ENCODE data around the gene KCNIP3.
"Not testable (repeated sequence)": the region's sequence is repeated elsewhere in the genome, so short reads cannot be mapped to it uniquely, and the experiment has no call there.

Gene KCNIP3

GRCh38 chr2:95353055-95353575 lies 56.0 kb downstream of the KCNIP3 start:
- no peaks in the 10 kb centered on the region for H3K36me3 ChIP-seq (ENCODE audit: control insufficient read depth, insufficient read depth, low read length)
- peaks cover under 1% of the 10 kb centered on the region for H3K27me3 ChIP-seq (replicated peaks; ENCODE audit: control insufficient read depth, insufficient read depth, low read length, poor library complexity, severe bottlenecking)
- no peak for DNase-seq
- no peaks in the 10 kb centered on the region for H3K9me3 ChIP-seq (ENCODE audit: control insufficient read depth, low read length)
- no peak overlapping the region for H3K4me3 ChIP-seq (ENCODE audit: insufficient read depth, low read depth, low read length, poor library complexity, severe bottlenecking)
- H3K4me1 ChIP-seq (ENCODE audit: control insufficient read depth, insufficient read depth, low read length, poor library complexity, severe bottlenecking) = no peaks in the 10 kb centered on the region
- no peak overlapping the region for H3K27ac ChIP-seq (ENCODE audit: insufficient read depth, low read length, poor library complexity, severe bottlenecking)

GRCh38 chr2:95353613-95354468 lies 56.7 kb downstream of the KCNIP3 start:
- no peaks in the 10 kb centered on the region for H3K27me3 ChIP-seq (replicated peaks; ENCODE audit: control insufficient read depth, insufficient read depth, low read length, poor library complexity, severe bottlenecking)
- no peaks in the 10 kb centered on the region for H3K36me3 ChIP-seq (ENCODE audit: control insufficient read depth, insufficient read depth, low read length)
- H3K4me1 ChIP-seq (ENCODE audit: control insufficient read depth, insufficient read depth, low read length, poor library complexity, severe bottlenecking) = no peaks in the 10 kb centered on the region
- H3K9me3 ChIP-seq (ENCODE audit: control insufficient read depth, low read length) = no peaks in the 10 kb centered on the region
- DNase-seq = no peak
- no peak overlapping the region for H3K4me3 ChIP-seq (ENCODE audit: insufficient read depth, low read depth, low read length, poor library complexity, severe bottlenecking)
- no peak overlapping the region for H3K27ac ChIP-seq (ENCODE audit: insufficient read depth, low read length, poor library complexity, severe bottlenecking)

- no peak overlapping the region for H3K27ac ChIP-seq (ENCODE audit: insufficient read depth, low read length, poor library complexity, severe bottlenecking)
- no peaks in the 10 kb centered on the region for H3K4me1 ChIP-seq (ENCODE audit: control insufficient read depth, insufficient read depth, low read length, poor library complexity, severe bottlenecking)
- H3K36me3 ChIP-seq (ENCODE audit: control insufficient read depth, insufficient read depth, low read length) = no peaks in the 10 kb centered on the region
- no peaks in the 10 kb centered on the region for H3K9me3 ChIP-seq (ENCODE audit: control insufficient read depth, low read length)
- no peaks in the 10 kb centered on the region for H3K27me3 ChIP-seq (replicated peaks; ENCODE audit: control insufficient read depth, insufficient read depth, low read length, poor library complexity, severe bottlenecking)
- no peak overlapping the region for H3K4me3 ChIP-seq (ENCODE audit: insufficient read depth, low read depth, low read length, poor library complexity, severe bottlenecking)
- DNase-seq = no peak
Observed at GRCh38 chr2:95354469-95354901, 57.3 kb downstream of the KCNIP3 start.

- Histone ChIP-seq H3K36me3 (ENCODE audit: control insufficient read depth, insufficient read depth, low read length) (no peaks in the 10 kb centered on the region), H3K27me3 (replicated peaks; ENCODE audit: control insufficient read depth, insufficient read depth, low read length, poor library complexity, severe bottlenecking) (no peaks in the 10 kb centered on the region), H3K4me1 (ENCODE audit: control insufficient read depth, insufficient read depth, low read length, poor library complexity, severe bottlenecking) (no peaks in the 10 kb centered on the region), H3K9me3 (ENCODE audit: control insufficient read depth, low read length) (no peaks in the 10 kb centered on the region), H3K27ac (ENCODE audit: insufficient read depth, low read length, poor library complexity, severe bottlenecking) (no peak overlapping the region), H3K4me3 (ENCODE audit: insufficient read depth, low read depth, low read length, poor library complexity, severe bottlenecking) (no peak overlapping the region)
- no peak for DNase-seq
Observed at GRCh38 chr2:95354925-95355324, 57.8 kb downstream of the KCNIP3 start.

- H3K4me1 ChIP-seq (ENCODE audit: control insufficient read depth, insufficient read depth, low read length, poor library complexity, severe bottlenecking); DNase-seq; H3K4me3 ChIP-seq (ENCODE audit: insufficient read depth, low read depth, low read length, poor library complexity, severe bottlenecking); H3K27me3 ChIP-seq (replicated peaks; ENCODE audit: control insufficient read depth, insufficient read depth, low read length, poor library complexity, severe bottlenecking); H3K27ac ChIP-seq (ENCODE audit: insufficient read depth, low read length, poor library complexity, severe bottlenecking); H3K9me3 ChIP-seq (ENCODE audit: control insufficient read depth, low read length); H3K36me3 ChIP-seq (ENCODE audit: control insufficient read depth, insufficient read depth, low read length): not testable (repeated sequence)
Observed at GRCh38 chr2:95355486-95355885, 58.3 kb downstream of the KCNIP3 start.

- H3K36me3 ChIP-seq (ENCODE audit: control insufficient read depth, insufficient read depth, low read length) = no peaks in the 10 kb centered on the region
- no peaks in the 10 kb centered on the region for H3K9me3 ChIP-seq (ENCODE audit: control insufficient read depth, low read length)
- no peak for DNase-seq
- no peaks in the 10 kb centered on the region for H3K27me3 ChIP-seq (replicated peaks; ENCODE audit: control insufficient read depth, insufficient read depth, low read length, poor library complexity, severe bottlenecking)
- no peak overlapping the region for H3K4me3 ChIP-seq (ENCODE audit: insufficient read depth, low read depth, low read length, poor library complexity, severe bottlenecking)
- H3K4me1 ChIP-seq (ENCODE audit: control insufficient read depth, insufficient read depth, low read length, poor library complexity, severe bottlenecking) = no peaks in the 10 kb centered on the region
- no peak overlapping the region for H3K27ac ChIP-seq (ENCODE audit: insufficient read depth, low read length, poor library complexity, severe bottlenecking)
Observed at GRCh38 chr2:95356821-95357700, 59.9 kb downstream of the KCNIP3 start.

GRCh38 chr2:95357717-95358280 lies 60.7 kb downstream of the KCNIP3 start:
- Histone ChIP-seq H3K4me3 (ENCODE audit: insufficient read depth, low read depth, low read length, poor library complexity, severe bottlenecking) (no peak overlapping the region), H3K36me3 (ENCODE audit: control insufficient read depth, insufficient read depth, low read length) (no peaks in the 10 kb centered on the region), H3K4me1 (ENCODE audit: control insufficient read depth, insufficient read depth, low read length, poor library complexity, severe bottlenecking) (no peaks in the 10 kb centered on the region), H3K9me3 (ENCODE audit: control insufficient read depth, low read length) (no peaks in the 10 kb centered on the region), H3K27ac (ENCODE audit: insufficient read depth, low read length, poor library complexity, severe bottlenecking) (no peak overlapping the region), H3K27me3 (replicated peaks; ENCODE audit: control insufficient read depth, insufficient read depth, low read length, poor library complexity, severe bottlenecking) (no peaks in the 10 kb centered on the region)
- no peak for DNase-seq

GRCh38 chr2:95359031-95359430 lies 61.9 kb downstream of the KCNIP3 start:
- no peaks in the 10 kb centered on the region for H3K36me3 ChIP-seq (ENCODE audit: control insufficient read depth, insufficient read depth, low read length)
- H3K4me1 ChIP-seq (ENCODE audit: control insufficient read depth, insufficient read depth, low read length, poor library complexity, severe bottlenecking) = no peaks in the 10 kb centered on the region
- no peak overlapping the region for H3K27ac ChIP-seq (ENCODE audit: insufficient read depth, low read length, poor library complexity, severe bottlenecking)
- no peak for DNase-seq
- H3K9me3 ChIP-seq (ENCODE audit: control insufficient read depth, low read length) = no peaks in the 10 kb centered on the region
- no peaks in the 10 kb centered on the region for H3K27me3 ChIP-seq (replicated peaks; ENCODE audit: control insufficient read depth, insufficient read depth, low read length, poor library complexity, severe bottlenecking)
- no peak overlapping the region for H3K4me3 ChIP-seq (ENCODE audit: insufficient read depth, low read depth, low read length, poor library complexity, severe bottlenecking)

- DNase-seq = no peak
- Histone ChIP-seq H3K27me3 (replicated peaks; ENCODE audit: control insufficient read depth, insufficient read depth, low read length, poor library complexity, severe bottlenecking) (no peaks in the 10 kb centered on the region), H3K4me1 (ENCODE audit: control insufficient read depth, insufficient read depth, low read length, poor library complexity, severe bottlenecking) (no peaks in the 10 kb centered on the region)
Observed at GRCh38 chr2:95359501-95359930, 62.4 kb downstream of the KCNIP3 start.

More at GRCh38 chr2:95359501-95359930, 62.4 kb downstream of the KCNIP3 start:
- Histone ChIP-seq H3K36me3 (ENCODE audit: control insufficient read depth, insufficient read depth, low read length) (no peaks in the 10 kb centered on the region), H3K4me3 (ENCODE audit: insufficient read depth, low read depth, low read length, poor library complexity, severe bottlenecking) (no peak overlapping the region), H3K9me3 (ENCODE audit: control insufficient read depth, low read length) (no peaks in the 10 kb centered on the region), H3K27ac (ENCODE audit: insufficient read depth, low read length, poor library complexity, severe bottlenecking) (no peak overlapping the region)
